ENCODE results near the gene IL34. TPM values are rescaled to one million over a fixed set of nuclear protein-coding genes. Genes with fewer than 3 reads are reported as not detected.
A peak's percentile ranks its signal among the peaks of the same experiment; 100 is the strongest.

IL34 gene
- total RNA-seq, 6 experiments from 2014 or later, result 0.09 TPM; not detected in 4

GRCh38 chr16:70692130-70692872 lies 45.9 kb downstream of the IL34 start:
- H3K36me3 Mint-ChIP-seq (ENCODE audit: low read depth), result peaks cover 4% of the 10 kb centered on the region; the same call in 1 of the 2 replicates
- no peak for TF ChIP-seq CTCF (IDR thresholded peaks at IDR 0.05)
- no peak overlapping the region for H3K4me3 Mint-ChIP-seq
- H3K4me1 Mint-ChIP-seq (ENCODE audit: low read depth), result peaks cover 74% of the 10 kb centered on the region
- H3K27me3 Mint-ChIP-seq (ENCODE audit: insufficient read depth), result peaks cover 7% of the 10 kb centered on the region
- H3K27ac Mint-ChIP-seq, result peak overlapping the region; percentile 97
- no peak for DNase-seq
- H3K9me3 Mint-ChIP-seq, result no peaks in the 10 kb centered on the region

GRCh38 chr16:70692873-70693671 lies 46.7 kb downstream of the IL34 start:
- DNase-seq, result no peak
- Mint-ChIP-seq H3K4me3 (0 out of 2 replicates have a peak overlapping the region, but pooled peaks have one; percentile 3), H3K27ac (peak overlapping the region; percentile 77), H3K36me3 (ENCODE audit: low read depth) (peaks cover 6% of the 10 kb centered on the region; the same call in 1 of the 2 replicates), H3K9me3 (no peaks in the 10 kb centered on the region), H3K27me3 (ENCODE audit: insufficient read depth) (peaks cover 6% of the 10 kb centered on the region), H3K4me1 (ENCODE audit: low read depth) (peaks cover 67% of the 10 kb centered on the region)
- no peak for TF ChIP-seq CTCF (IDR thresholded peaks at IDR 0.05)

GRCh38 chr16:70694088-70694867 lies 47.9 kb downstream of the IL34 start:
- H3K9me3 Mint-ChIP-seq, result no peaks in the 10 kb centered on the region
- DNase-seq, result peak; percentile 78
- peaks cover 5% of the 10 kb centered on the region; the same call in 1 of the 2 replicates for H3K27me3 Mint-ChIP-seq (ENCODE audit: insufficient read depth)

DNA sequence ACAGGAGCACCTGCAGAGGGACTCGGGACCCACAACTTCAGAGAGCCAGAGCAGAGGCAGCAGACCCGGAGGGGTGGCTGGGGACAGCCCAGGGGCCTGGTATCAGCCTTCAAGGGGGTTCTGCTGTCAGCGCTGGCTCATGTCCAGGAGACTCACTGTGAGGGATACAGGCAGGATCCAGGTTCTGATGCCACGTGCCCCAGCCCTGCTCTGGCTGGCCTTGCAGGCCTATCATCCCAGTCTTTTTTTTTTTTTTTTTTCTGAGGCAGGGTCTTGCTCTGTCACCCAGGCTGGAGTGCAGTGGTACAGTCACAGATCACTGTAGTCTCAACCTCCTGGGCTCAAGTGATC lies 48.5 kb downstream of the IL34 start:
- peak overlapping the region; percentile 77 for H3K27ac Mint-ChIP-seq
- H3K27me3 Mint-ChIP-seq (ENCODE audit: insufficient read depth), result peaks cover 5% of the 10 kb centered on the region; the same call in 1 of the 2 replicates
- no peak for TF ChIP-seq CTCF (IDR thresholded peaks at IDR 0.05)
- no peak overlapping the region; the same call in 1 of the 2 replicates for H3K4me3 Mint-ChIP-seq
- DNase-seq, result no peak
- peaks cover 12% of the 10 kb centered on the region; the same call in 1 of the 2 replicates for H3K36me3 Mint-ChIP-seq (ENCODE audit: low read depth)
- peaks cover 57% of the 10 kb centered on the region for H3K4me1 Mint-ChIP-seq (ENCODE audit: low read depth)
- no peaks in the 10 kb centered on the region for H3K9me3 Mint-ChIP-seq

More at GRCh38 chr16:70694088-70694867, 47.9 kb downstream of the IL34 start:
- no peak for TF ChIP-seq CTCF (IDR thresholded peaks at IDR 0.05)
- Mint-ChIP-seq H3K4me1 (ENCODE audit: low read depth) (peaks cover 57% of the 10 kb centered on the region), H3K36me3 (ENCODE audit: low read depth) (peaks cover 11% of the 10 kb centered on the region; the same call in 1 of the 2 replicates), H3K27ac (peak overlapping the region; percentile 77), H3K4me3 (0 out of 2 replicates have a peak overlapping the region, but pooled peaks have one; percentile 47)
